Lower leg skin (tissue), 3 donors: ENCODE data around the gene SIL1.

Experiments used
- CTCF ChIP-seq, 3 donors: fragments of 450-650 bp; IDR thresholded peaks; one replicate each; pipeline ENCODE4 v1.5.1; 2016; ENCODE audit warnings: antibody characterized with exemption in 3 of 3, mild to moderate bottlenecking in 3 of 3, moderate library complexity in 2 of 3
- POLR2A ChIP-seq, 2 donors: fragments of 450-650 bp; IDR thresholded peaks; one replicate each; pipeline ENCODE4 v1.6.1; 2016 to 2017; ENCODE audit warnings: antibody characterized with exemption in 2 of 2, mild to moderate bottlenecking in 1 of 2, moderate library complexity in 1 of 2

- TF ChIP-seq CTCF (IDR thresholded peaks at IDR 0.05) (no peak), POLR2A (IDR thresholded peaks at IDR 0.05) (no peak)
Observed at GRCh38 chr5:138986186-138986800, 211.9 kb downstream of the SIL1 start.
